ENCODE measurements around the gene ANO3. TPM values are rescaled to one million over a fixed set of nuclear protein-coding genes. Genes with fewer than 3 reads are reported as not detected.

Gene ANO3
- total RNA-seq, 1 donor from 2014 or later, result 8.2 TPM

- no peak for TF ChIP-seq CTCF (IDR thresholded peaks at IDR 0.05)
- intact Hi-C loops (cut with DNase I), result no loop called here
Observed at GRCh38 chr11:26541870-26542269, 209.9 kb downstream of the ANO3 start.

DNA sequence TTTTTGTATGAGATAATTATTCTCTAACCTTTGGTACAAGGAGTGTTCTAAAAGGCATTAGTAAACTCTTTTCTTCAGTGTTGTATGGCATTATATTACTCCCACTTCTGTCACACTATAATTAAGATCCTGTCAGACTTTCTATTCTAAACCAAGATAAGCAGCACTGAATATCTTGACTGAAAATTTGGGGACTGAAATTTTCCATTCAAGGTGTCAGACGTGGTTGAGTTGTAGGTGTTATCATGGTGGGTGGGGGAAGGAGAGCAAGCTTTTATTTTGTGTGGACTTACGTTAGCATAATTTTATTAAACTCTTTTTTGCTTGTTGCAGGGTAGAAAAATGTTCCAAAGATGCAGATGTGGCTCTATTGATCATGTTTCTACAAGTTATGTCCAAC is 217.2 kb downstream of the ANO3 start:
- intact Hi-C loops (cut with DNase I), result no loop called here

More at GRCh38 chr11:26541870-26542269, 209.9 kb downstream of the ANO3 start:
- Histone ChIP-seq H3K9me3 (no peaks in the 10 kb centered on the region), H3K4me3 (no peak overlapping the region), H3K27ac (no peak overlapping the region), H3K27me3 (no peaks in the 10 kb centered on the region), H3K36me3 (no peaks in the 10 kb centered on the region), H3K4me1 (no peaks in the 10 kb centered on the region)
- DNase-seq (ENCODE audit: low spot score in 2 of 2), result no peak

GRCh38 chr11:26550022-26550421 is 218.1 kb downstream of the ANO3 start:
- Histone ChIP-seq H3K27ac (no peak overlapping the region), H3K36me3 (no peaks in the 10 kb centered on the region), H3K27me3 (no peaks in the 10 kb centered on the region), H3K9me3 (no peaks in the 10 kb centered on the region), H3K4me3 (no peak overlapping the region), H3K4me1 (no peaks in the 10 kb centered on the region)
- intact Hi-C loops (cut with DNase I), result no loop called here
- no peak for DNase-seq (ENCODE audit: low spot score in 2 of 2)
- TF ChIP-seq CTCF (IDR thresholded peaks at IDR 0.05), result no peak

More for the DNA sequence above, 217.2 kb downstream of the ANO3 start:
- no peaks in the 10 kb centered on the region for H3K27me3 ChIP-seq
- no peaks in the 10 kb centered on the region for H3K4me1 ChIP-seq
- TF ChIP-seq CTCF (IDR thresholded peaks at IDR 0.05), result no peak
- no peak overlapping the region for H3K4me3 ChIP-seq
- no peak overlapping the region for H3K27ac ChIP-seq
- DNase-seq (ENCODE audit: low spot score in 2 of 2), result no peak
- no peaks in the 10 kb centered on the region for H3K9me3 ChIP-seq
- H3K36me3 ChIP-seq, result no peaks in the 10 kb centered on the region

DNA sequence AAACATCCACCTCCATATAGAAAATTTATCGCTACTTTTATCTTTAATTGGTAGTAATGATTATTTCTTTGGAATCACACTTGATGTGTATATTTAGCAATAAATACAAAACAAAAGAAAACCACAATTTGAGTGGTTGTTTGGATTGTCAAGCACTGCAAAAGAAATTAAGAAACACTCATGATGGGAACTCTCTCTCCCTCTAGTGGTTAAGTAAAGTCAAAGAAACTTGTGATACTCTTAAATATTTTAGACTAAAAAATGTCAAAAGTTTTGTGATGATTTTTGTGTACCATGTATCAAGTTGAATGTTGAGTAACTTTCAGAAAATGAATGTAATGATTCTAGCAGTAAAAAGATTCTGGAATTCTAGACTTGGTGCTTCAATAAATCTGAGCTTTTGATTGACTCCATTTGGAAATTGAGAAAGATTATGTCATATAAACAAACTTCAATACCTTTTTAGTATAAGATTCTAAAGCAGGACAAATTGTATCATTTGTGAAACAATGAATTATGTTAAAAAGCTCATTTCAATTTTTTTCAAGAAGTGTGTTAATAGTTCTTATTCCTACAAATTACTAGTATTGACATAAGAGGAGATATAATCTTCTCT is 219.4 kb downstream of the ANO3 start:
- H3K4me1 ChIP-seq, result no peaks in the 10 kb centered on the region
- H3K4me3 ChIP-seq, result no peak overlapping the region
- intact Hi-C loops (cut with DNase I), result no loop called here
- H3K27ac ChIP-seq, result no peak overlapping the region
- no peaks in the 10 kb centered on the region for H3K27me3 ChIP-seq
- no peak for DNase-seq (ENCODE audit: low spot score in 2 of 2)
- no peaks in the 10 kb centered on the region for H3K9me3 ChIP-seq
- no peaks in the 10 kb centered on the region for H3K36me3 ChIP-seq
- TF ChIP-seq CTCF (IDR thresholded peaks at IDR 0.05), result no peak

GRCh38 chr11:26553182-26553581 is 221.3 kb downstream of the ANO3 start:
- no peak for TF ChIP-seq CTCF (IDR thresholded peaks at IDR 0.05)
- intact Hi-C loops (cut with DNase I), result no loop called here
- Histone ChIP-seq H3K4me1 (no peaks in the 10 kb centered on the region), H3K9me3 (no peaks in the 10 kb centered on the region), H3K27me3 (no peaks in the 10 kb centered on the region), H3K27ac (no peak overlapping the region), H3K4me3 (no peak overlapping the region), H3K36me3 (no peaks in the 10 kb centered on the region)
- DNase-seq (ENCODE audit: low spot score in 2 of 2), result no peak

- TF ChIP-seq CTCF (IDR thresholded peaks at IDR 0.05), result no peak
- H3K27me3 ChIP-seq, result no peaks in the 10 kb centered on the region
- H3K9me3 ChIP-seq, result no peaks in the 10 kb centered on the region
- intact Hi-C loops (cut with DNase I), result no loop called here
- no peak overlapping the region for H3K4me3 ChIP-seq
- DNase-seq (ENCODE audit: low spot score in 2 of 2), result no peak
- H3K36me3 ChIP-seq, result no peaks in the 10 kb centered on the region
- no peak overlapping the region for H3K27ac ChIP-seq
- no peaks in the 10 kb centered on the region for H3K4me1 ChIP-seq
Observed at GRCh38 chr11:26554455-26554854, 222.5 kb downstream of the ANO3 start.
